ENCODE results near the gene ZNF217. TPM values are rescaled to one million over a fixed set of nuclear protein-coding genes. Genes with fewer than 3 reads are reported as not detected.
A peak's percentile ranks its signal among the peaks of the same experiment; 100 is the strongest.
"Not testable (repeated sequence)": the region's sequence is repeated elsewhere in the genome, so short reads cannot be mapped to it uniquely, and the experiment has no call there.

ZNF217 gene
- polyA plus RNA-seq, 2 of the 4 experiments (the other 2 are of a cell fraction), result 22.2 to 30.5 TPM

- Histone ChIP-seq H3K4me3 (no peak overlapping the region), H3K4me1 (peaks cover 34% of the 10 kb centered on the region), H3K9me3 (no peaks in the 10 kb centered on the region), H3K4me2 (peak overlapping the region; percentile 77), H3K27ac (peak overlapping the region; percentile 75 to 87)
- POLR2A ChIA-PET, result interaction anchor here (0.5 to 2.0 kb wide), 11 partner anchors 12 to 224 kb away, joined by 3 to 19 read pairs (median 3); partner anchors contain the start of gene ZNF217
- CTCF ChIA-PET, result interaction anchor here (0.8 to 1.8 kb wide), 6 partner anchors 10 to 455 kb away, joined by 3 to 6 read pairs (median 4); no protein-coding TSS in a partner anchor
- ATAC-seq (peak; percentile 93 to 98), FAIRE-seq (no peak), DNase-seq (ENCODE audit: low read depth in 1 of 2, low spot score in 1 of 2) (peak; percentile 81 to 90)
- TF ChIP-seq CBX2 (IDR thresholded peaks at IDR 0.05; ENCODE audit: borderline replicate concordance, low read depth) (no peak), BHLHE40 (IDR thresholded peaks at IDR 0.05; ENCODE audit: low read depth, low read length) (no peak), EP300 (IDR thresholded peaks at IDR 0.05) (0 out of 5 replicates have a peak, but pooled peaks of 1 of the 2 experiments have one; percentile 5), ZSCAN20 (CRISPR knock-in tag; IDR thresholded peaks at IDR 0.05) (no peak), JUN (IDR thresholded peaks at IDR 0.05) (peak in 1 of 2 experiments; percentile 28; a peak in 1 of 5 replicates)
- WGBS (ENCODE audit: missing lambda C conversion rate), result 38% methylated on average over 17 of the region's 17 CpGs
Measured at GRCh38 chr20:53642196-53643030, 48.8 kb upstream of the ZNF217 start.

- TF ChIP-seq NR3C1 (IDR thresholded peaks at IDR 0.05) (no peak), HOXA7 (CRISPR knock-in tag; IDR thresholded peaks at IDR 0.05) (no peak), REST (IDR thresholded peaks at IDR 0.05) (no peak), CBX8 (IDR thresholded peaks at IDR 0.05) (no peak), ATOH8 (CRISPR knock-in tag; IDR thresholded peaks at IDR 0.05; ENCODE audit: low read depth) (no peak)
- H3K27ac ChIP-seq, result peak overlapping the region in 1 of 2 experiments; percentile 53; a peak in 2 of 6 replicates
- CTCF ChIA-PET, result interaction anchor here (1.0 to 1.5 kb wide), 5 partner anchors 11 to 46 kb away, joined by 3 to 4 read pairs (median 3); partner anchors contain the start of gene ZNF217
Measured at GRCh38 chr20:53639647-53640440, 46.2 kb upstream of the ZNF217 start.

GRCh38 chr20:53639128-53639527 is 45.5 kb upstream of the ZNF217 start:
- TF ChIP-seq ZFP36 (IDR thresholded peaks at IDR 0.05; ENCODE audit: borderline replicate concordance, partially characterized antibody), result no peak
- TF ChIP-seq HEYL (CRISPR knock-in tag; IDR thresholded peaks at IDR 0.05), result no peak
- no peak for TF ChIP-seq GATA3 (IDR thresholded peaks at IDR 0.05; ENCODE audit: borderline replicate concordance)
- no peak for TF ChIP-seq BCL3 (IDR thresholded peaks at IDR 0.05)
- TF ChIP-seq PBX3 (IDR thresholded peaks at IDR 0.05), result no peak
- TF ChIP-seq SREBF2 (IDR thresholded peaks at IDR 0.05), result no peak
- TF ChIP-seq ZSCAN20 (CRISPR knock-in tag; IDR thresholded peaks at IDR 0.05), result no peak
- DNase-seq (ENCODE audit: low read depth in 1 of 2, low spot score in 1 of 2), result no peak
- Histone ChIP-seq H3K9me3 (no peaks in the 10 kb centered on the region), H3K4me1 (peaks cover 27% of the 10 kb centered on the region), H3K4me2 (no peak overlapping the region), H3K27ac (peak overlapping the region in 1 of 2 experiments; percentile 53; a peak in 2 of 6 replicates), H3K4me3 (no peak overlapping the region)
- POLR2A ChIA-PET, result no interaction called here
- no peak for ATAC-seq
- WGBS (ENCODE audit: missing lambda C conversion rate), result 100% methylated on average over 3 of the region's 3 CpGs
- CTCF ChIA-PET, result interaction anchor here (1.0 to 1.5 kb wide), 5 partner anchors 12 to 45 kb away, joined by 3 to 4 read pairs (median 3); partner anchors contain the start of gene ZNF217
- FAIRE-seq, result no peak

More at GRCh38 chr20:53639647-53640440, 46.2 kb upstream of the ZNF217 start:
- DNase-seq (ENCODE audit: low read depth in 1 of 2, low spot score in 1 of 2), result no peak
- WGBS (ENCODE audit: missing lambda C conversion rate), result 64% methylated on average over 6 of the region's 6 CpGs
- ATAC-seq, result no peak
- Histone ChIP-seq H3K4me2 (no peak overlapping the region), H3K9me3 (no peaks in the 10 kb centered on the region), H3K4me1 (peaks cover 29% of the 10 kb centered on the region), H3K4me3 (no peak overlapping the region)
- FAIRE-seq, result no peak
- POLR2A ChIA-PET, result no interaction called here

GRCh38 chr20:53637310-53637709 is 43.7 kb upstream of the ZNF217 start:
- POLR2A ChIA-PET, result interaction anchor here (1.0 kb wide), 1 partner anchor 13 kb away, joined by 3 read pairs; no protein-coding TSS in a partner anchor
- ATAC-seq, result not testable (repeated sequence)

More at GRCh38 chr20:53637310-53637709, 43.7 kb upstream of the ZNF217 start:
- H3K27ac ChIP-seq; FAIRE-seq; H3K4me3 ChIP-seq; H3K4me2 ChIP-seq; H3K9me3 ChIP-seq; DNase-seq (ENCODE audit: low read depth in 1 of 2, low spot score in 1 of 2); CTCF ChIA-PET: not testable (repeated sequence)
- WGBS (ENCODE audit: missing lambda C conversion rate), result 98% methylated on average over 9 of the region's 9 CpGs
- H3K4me1 ChIP-seq, result peaks cover 14% of the 10 kb centered on the region

All from A549 (cell line).